NCI-H146 treated with DMSO at 0.1 percent for 48 hours (cell line): ENCODE results near the gene SLC37A3.
"Not testable (repeated sequence)": the region's sequence is repeated elsewhere in the genome, so short reads cannot be mapped to it uniquely, and the experiment has no call there.

Source experiments
- DNase-seq: peaks from one replicate; lab custom pipeline; 2025; ENCODE audit not compliant: unreplicated experiment; lab: John Stamatoyannopoulos, UW

SLC37A3 gene

GRCh38 chr7:140349144-140349771 lies 49.1 kb downstream of the SLC37A3 start:
- DNase-seq, result no peak

- no peak for DNase-seq
Measured at GRCh38 chr7:140348161-140348849, 50.0 kb downstream of the SLC37A3 start.

- no peak for DNase-seq
Measured at GRCh38 chr7:140347218-140347617, 51.1 kb downstream of the SLC37A3 start.

- no peak for DNase-seq
Measured at GRCh38 chr7:140345426-140345825, 52.9 kb downstream of the SLC37A3 start.

- no peak for DNase-seq
Measured at GRCh38 chr7:140342727-140343514, 55.4 kb downstream of the SLC37A3 start.

- not testable (repeated sequence) for DNase-seq
Measured at GRCh38 chr7:140338959-140339358, 59.4 kb downstream of the SLC37A3 start.

- no peak for DNase-seq
Measured at GRCh38 chr7:140334341-140335057, 63.8 kb downstream of the SLC37A3 start.

GRCh38 chr7:140333686-140334085 lies 64.6 kb downstream of the SLC37A3 start:
- no peak for DNase-seq

GRCh38 chr7:140333223-140333622 lies 65.1 kb downstream of the SLC37A3 start:
- no peak for DNase-seq

- DNase-seq, result no peak
Measured at GRCh38 chr7:140330595-140330994, 67.7 kb downstream of the SLC37A3 start.

- no peak for DNase-seq
Measured at GRCh38 chr7:140330128-140330527, 68.2 kb downstream of the SLC37A3 start.

GRCh38 chr7:140327261-140327661 lies 71.1 kb downstream of the SLC37A3 start:
- no peak for DNase-seq

- peak; percentile 10 for DNase-seq
Measured at GRCh38 chr7:140326116-140326928, 72.0 kb downstream of the SLC37A3 start.

GRCh38 chr7:140325600-140325999 lies 72.7 kb downstream of the SLC37A3 start:
- no peak for DNase-seq

- no peak for DNase-seq
Measured at GRCh38 chr7:140324714-140325113, 73.6 kb downstream of the SLC37A3 start.

- DNase-seq, result no peak
Measured at GRCh38 chr7:140322759-140323158, 75.6 kb downstream of the SLC37A3 start.

GRCh38 chr7:140320078-140320477 lies 78.3 kb downstream of the SLC37A3 start:
- not testable (repeated sequence) for DNase-seq

- no peak for DNase-seq
Measured at GRCh38 chr7:140317999-140318398, 80.3 kb downstream of the SLC37A3 start.

- no peak for DNase-seq
Measured at GRCh38 chr7:140317597-140317996, 80.7 kb downstream of the SLC37A3 start.

GRCh38 chr7:140316165-140316661 lies 82.1 kb downstream of the SLC37A3 start:
- DNase-seq, result no peak
